Effector memory CD8-positive, alpha-beta T cell (primary cell): Measurements from ENCODE around the gene AFF3.

ENCODE experiments used
- ATAC-seq: fragments of 150-1000 bp; cut with Tn5 transposase; replicated peaks from 2 replicates; pipeline ENCODE4 v1.10.0; 2021; ENCODE audit warnings: mild to moderate bottlenecking, moderate library complexity
- DNase-seq, 3 experiments: peaks; one replicate each; pipeline ENCODE4 v3.0.0; 2021
- H3K27ac Mint-ChIP-seq, 2 donors: one replicate each; pipeline ENCODE4 v1.8.0; 2022; ENCODE audit warnings: mild to moderate bottlenecking in 2 of 2, mixed read lengths in 2 of 2, moderate library complexity in 2 of 2
- H3K27me3 Mint-ChIP-seq, 2 donors: one replicate each; pipeline ENCODE4 v1.8.0; 2022; ENCODE audit warnings: mixed read lengths in 2 of 2
- H3K36me3 Mint-ChIP-seq: one replicate; pipeline ENCODE4 v1.8.0; 2022; ENCODE audit warnings: mild to moderate bottlenecking, moderate library complexity, mixed read lengths; ENCODE audit not compliant: insufficient read depth
- H3K4me1 Mint-ChIP-seq, 2 donors: one replicate each; pipeline ENCODE4 v1.8.0; 2022; ENCODE audit warnings: low read depth in 2 of 2, mixed read lengths in 2 of 2
- H3K4me3 Mint-ChIP-seq, 2 donors: one replicate each; pipeline ENCODE4 v1.8.0; 2022; ENCODE audit warnings: mild to moderate bottlenecking in 2 of 2, mixed read lengths in 2 of 2, moderate library complexity in 2 of 2
- H3K9me3 Mint-ChIP-seq, 2 donors: one replicate each; pipeline ENCODE4 v1.8.0; 2022; ENCODE audit warnings: mixed read lengths in 2 of 2

Gene AFF3

DNA sequence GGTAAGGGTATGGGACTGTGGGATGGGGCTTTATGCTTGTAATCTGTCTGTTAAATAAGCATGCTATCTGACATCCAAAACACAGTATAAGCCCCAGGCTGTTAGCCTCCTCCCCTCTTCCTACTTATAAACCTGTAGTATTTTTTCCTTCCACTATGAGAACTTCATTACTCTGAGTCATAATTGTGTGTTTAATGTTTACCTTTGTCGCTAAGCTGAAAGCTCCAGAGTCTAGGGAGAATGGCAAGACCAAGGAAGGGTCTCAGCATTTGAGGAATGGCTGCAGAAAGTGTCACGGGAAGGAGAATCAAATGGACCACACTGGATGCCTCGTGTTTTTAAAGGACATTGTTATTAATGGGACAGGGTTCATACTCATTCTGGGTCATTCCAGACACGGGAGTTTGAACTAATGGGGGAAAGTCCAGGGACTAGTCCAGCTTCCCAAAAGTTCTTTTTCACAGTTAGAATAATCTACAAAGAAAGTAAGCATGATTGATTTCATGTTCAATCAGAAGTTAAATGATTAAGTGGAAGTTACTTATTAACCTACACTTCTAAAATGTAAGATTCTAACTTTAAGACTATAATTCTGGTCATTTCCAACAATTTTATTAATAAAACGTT is 292.2 kb downstream of the AFF3 start:
- no peaks in the 10 kb centered on the region for H3K36me3 Mint-ChIP-seq
- no peak overlapping the region for H3K27ac Mint-ChIP-seq
- no peaks in the 10 kb centered on the region for H3K4me1 Mint-ChIP-seq
- H3K4me3 Mint-ChIP-seq, result no peak overlapping the region
- no peak for ATAC-seq
- DNase-seq, result no peak
- peaks cover 10 to 14% of the 10 kb centered on the region in 2 donors for H3K27me3 Mint-ChIP-seq
- H3K9me3 Mint-ChIP-seq, result no peaks in the 10 kb centered on the region

DNA sequence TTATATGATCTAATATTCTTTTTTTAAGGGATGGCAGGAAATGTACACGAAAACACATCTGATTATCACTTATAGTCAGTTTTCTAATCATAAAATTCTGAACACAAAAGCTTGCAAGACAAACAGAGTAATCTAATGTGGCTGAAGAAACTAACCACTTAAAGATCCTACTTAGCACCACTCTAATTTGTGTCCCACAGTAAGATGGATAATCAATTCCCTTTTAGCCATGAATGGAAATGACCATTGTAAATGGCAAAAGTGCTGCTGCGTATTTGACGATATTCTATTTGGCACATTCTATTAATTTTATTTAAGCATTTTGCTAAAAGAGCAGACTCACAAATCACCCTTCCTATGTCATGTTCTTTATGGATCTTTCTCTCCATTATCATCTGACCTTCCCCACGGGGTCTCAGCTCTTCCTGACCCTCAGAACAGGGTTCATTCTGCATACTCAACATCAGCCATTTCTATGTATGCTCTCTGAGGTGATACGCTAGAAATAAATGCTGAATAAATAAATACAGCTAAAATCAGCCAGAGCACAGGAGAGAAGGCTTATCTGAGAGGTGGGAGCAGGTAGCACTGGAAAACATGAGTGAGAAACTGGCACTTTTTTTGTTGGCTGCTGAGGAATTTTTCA is 295.8 kb downstream of the AFF3 start:
- DNase-seq, result no peak
- no peak for ATAC-seq
- Mint-ChIP-seq H3K36me3 (no peaks in the 10 kb centered on the region), H3K4me3 (no peak overlapping the region), H3K27ac (no peak overlapping the region), H3K9me3 (no peaks in the 10 kb centered on the region), H3K4me1 (no peaks in the 10 kb centered on the region), H3K27me3 (peaks cover 5 to 20% of the 10 kb centered on the region in 2 donors)

DNA sequence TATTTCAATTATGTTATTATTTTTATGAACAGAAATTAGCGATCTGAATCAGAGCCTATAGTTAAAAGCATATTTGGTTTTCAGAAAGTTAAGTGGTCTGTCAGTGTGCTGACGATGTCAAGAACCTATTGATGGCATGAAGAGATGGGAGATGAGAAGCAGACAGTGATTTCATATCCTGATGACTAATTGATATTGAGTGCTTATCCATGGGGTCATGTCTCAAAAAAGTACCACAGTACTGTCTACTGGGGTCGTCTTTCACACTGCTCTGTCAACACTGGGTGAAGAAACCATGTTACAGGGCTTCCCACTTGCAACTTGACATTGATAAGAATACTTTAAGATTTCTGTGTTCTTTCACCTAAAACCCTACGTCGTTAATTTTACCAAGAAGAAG is 297.1 kb downstream of the AFF3 start:
- no peak overlapping the region for H3K4me3 Mint-ChIP-seq
- H3K27ac Mint-ChIP-seq, result no peak overlapping the region
- H3K9me3 Mint-ChIP-seq, result no peaks in the 10 kb centered on the region
- H3K4me1 Mint-ChIP-seq, result no peaks in the 10 kb centered on the region
- H3K27me3 Mint-ChIP-seq, result peaks cover 5 to 20% of the 10 kb centered on the region in 2 donors
- ATAC-seq, result no peak
- no peak for DNase-seq
- no peaks in the 10 kb centered on the region for H3K36me3 Mint-ChIP-seq

DNA sequence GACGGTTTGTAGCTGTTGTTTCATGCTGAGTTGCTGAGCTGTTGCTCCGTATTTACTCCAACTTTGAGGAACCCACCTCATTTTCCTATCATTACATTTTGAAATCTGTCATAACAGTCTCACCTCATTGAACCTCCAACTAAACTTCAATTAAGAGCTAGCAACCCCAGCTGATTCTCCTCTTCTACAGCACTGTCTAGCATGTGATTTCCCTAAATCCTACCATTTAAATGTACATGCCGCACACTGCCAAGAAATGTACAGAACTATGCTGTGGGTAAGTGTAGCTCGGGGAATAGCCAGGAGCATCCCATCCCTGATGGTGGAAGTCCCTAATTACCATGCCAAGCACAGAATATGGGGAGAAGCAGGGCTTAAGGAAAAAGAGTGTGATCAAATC is 299.9 kb downstream of the AFF3 start:
- ATAC-seq, result no peak
- no peaks in the 10 kb centered on the region for H3K36me3 Mint-ChIP-seq
- no peak for DNase-seq
- no peak overlapping the region for H3K4me3 Mint-ChIP-seq
- H3K9me3 Mint-ChIP-seq, result no peaks in the 10 kb centered on the region
- H3K27me3 Mint-ChIP-seq, result peaks cover 0 to 7% of the 10 kb centered on the region in 2 donors
- H3K27ac Mint-ChIP-seq, result no peak overlapping the region
- H3K4me1 Mint-ChIP-seq, result no peaks in the 10 kb centered on the region

DNA sequence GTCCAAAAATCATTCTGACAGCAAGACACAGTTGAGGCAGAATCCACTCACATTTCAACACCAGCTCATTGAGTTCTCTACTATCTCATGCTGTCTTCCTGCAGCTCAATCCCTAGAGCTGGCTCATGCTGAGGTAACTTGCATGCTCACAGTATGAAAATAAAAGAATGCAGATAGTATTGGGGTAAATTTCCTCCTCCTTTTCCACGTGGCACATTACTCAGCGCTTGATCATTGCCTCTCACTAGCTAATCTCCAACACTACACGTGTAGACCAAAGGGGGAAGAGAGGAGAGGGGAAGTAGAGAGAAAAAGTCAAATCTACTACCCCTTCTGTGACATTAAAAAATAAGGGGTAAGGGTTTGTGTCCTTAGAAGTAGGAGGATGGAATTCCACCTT is 300.6 kb downstream of the AFF3 start:
- DNase-seq, result no peak
- no peaks in the 10 kb centered on the region for H3K9me3 Mint-ChIP-seq
- H3K4me3 Mint-ChIP-seq, result no peak overlapping the region
- H3K27ac Mint-ChIP-seq, result no peak overlapping the region
- peaks cover 0 to 6% of the 10 kb centered on the region in 2 donors for H3K27me3 Mint-ChIP-seq
- ATAC-seq, result no peak
- no peaks in the 10 kb centered on the region for H3K36me3 Mint-ChIP-seq
- H3K4me1 Mint-ChIP-seq, result no peaks in the 10 kb centered on the region

DNA sequence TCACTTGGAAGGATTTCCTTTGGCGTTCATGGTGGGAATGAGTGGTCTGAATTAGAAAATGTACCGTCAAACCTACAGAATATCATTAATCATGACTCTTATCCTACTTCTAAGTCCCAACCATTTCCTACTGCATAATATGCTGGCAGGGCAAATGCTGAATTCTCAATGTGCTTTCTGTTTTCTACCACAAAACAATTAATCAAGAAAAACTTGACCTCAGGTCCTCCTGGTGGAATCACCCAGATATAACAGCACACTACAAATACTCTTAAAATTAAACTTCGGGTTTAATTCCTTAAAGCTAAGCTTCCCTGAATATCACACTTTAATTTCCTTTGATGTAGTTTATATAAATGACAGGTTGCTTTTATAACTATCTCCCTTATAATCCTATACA is 301.6 kb downstream of the AFF3 start:
- H3K4me3 Mint-ChIP-seq, result no peak overlapping the region
- no peaks in the 10 kb centered on the region for H3K4me1 Mint-ChIP-seq
- no peaks in the 10 kb centered on the region for H3K9me3 Mint-ChIP-seq
- no peak for DNase-seq
- H3K27me3 Mint-ChIP-seq, result peaks cover 0 to 6% of the 10 kb centered on the region in 2 donors
- no peak for ATAC-seq
- H3K36me3 Mint-ChIP-seq, result no peaks in the 10 kb centered on the region
- no peak overlapping the region for H3K27ac Mint-ChIP-seq

DNA sequence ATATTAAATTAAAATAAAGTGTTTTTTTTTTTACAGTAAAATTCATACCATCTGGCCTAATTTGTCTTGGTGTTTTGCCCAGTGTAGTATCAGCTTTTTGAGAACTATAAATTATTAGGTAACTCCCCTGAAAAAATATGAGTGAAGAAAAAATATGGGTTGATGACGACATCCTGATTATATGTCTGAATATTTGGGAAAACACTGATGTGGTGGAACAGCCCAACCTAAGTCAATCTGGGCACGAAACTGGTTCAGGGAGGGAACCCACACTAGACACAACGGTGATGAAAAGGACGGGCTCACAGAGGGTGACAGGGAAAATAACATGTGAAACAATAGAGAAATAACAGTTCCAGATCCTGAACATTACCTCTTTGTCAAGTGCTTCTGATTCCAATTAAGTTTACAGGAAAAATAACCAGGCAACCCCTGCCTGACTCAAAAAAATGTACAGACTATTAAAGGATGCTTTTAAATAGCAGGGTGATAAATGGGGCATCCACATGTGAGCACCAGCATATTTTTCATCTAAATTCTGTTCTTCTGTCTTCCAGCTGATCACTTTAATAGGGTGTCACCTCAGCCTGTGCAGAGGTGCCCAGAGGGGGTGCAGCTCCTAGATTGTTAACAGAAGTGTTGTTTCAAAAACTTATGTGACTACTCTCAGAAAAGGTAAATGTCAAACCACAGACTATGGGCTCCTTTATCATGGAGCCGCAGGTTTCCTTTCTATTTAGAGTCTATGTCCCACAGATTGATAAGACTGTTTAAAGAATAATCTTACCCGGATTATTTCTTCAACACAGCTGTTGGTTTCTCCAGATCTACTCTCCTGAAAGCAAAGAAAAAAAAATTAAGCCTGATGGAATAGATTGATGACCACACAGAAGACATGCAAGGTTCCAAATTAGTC is 305.4 kb downstream of the AFF3 start:
- no peaks in the 10 kb centered on the region for H3K4me1 Mint-ChIP-seq
- peaks cover 6 to 9% of the 10 kb centered on the region in 2 donors for H3K27me3 Mint-ChIP-seq
- H3K27ac Mint-ChIP-seq, result no peak overlapping the region
- no peak overlapping the region for H3K4me3 Mint-ChIP-seq
- H3K9me3 Mint-ChIP-seq, result no peaks in the 10 kb centered on the region
- ATAC-seq, result no peak
- H3K36me3 Mint-ChIP-seq, result no peaks in the 10 kb centered on the region
- no peak for DNase-seq

DNA sequence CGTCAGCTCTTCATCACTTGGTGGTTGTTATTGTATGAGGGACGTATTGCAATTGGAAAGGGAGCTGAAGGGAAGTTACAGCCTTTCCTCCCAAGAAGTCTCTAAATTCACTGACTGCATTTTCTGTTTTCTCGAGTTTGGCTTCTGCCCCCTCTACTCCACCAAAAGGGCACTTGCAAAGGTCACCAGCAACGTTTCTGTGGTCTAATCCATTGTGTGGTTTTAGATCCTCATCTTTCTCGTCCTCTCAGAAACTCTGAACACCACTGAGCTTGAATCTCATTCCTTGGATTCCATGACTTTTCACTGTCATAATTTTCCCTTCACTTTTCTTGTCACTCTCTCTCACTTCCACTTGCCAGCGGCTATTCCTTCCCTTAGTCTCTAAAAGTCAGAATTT is 308.0 kb downstream of the AFF3 start:
- Mint-ChIP-seq H3K4me1 (no peaks in the 10 kb centered on the region), H3K4me3 (no peak overlapping the region), H3K27ac (no peak overlapping the region), H3K27me3 (peaks cover 6 to 9% of the 10 kb centered on the region in 2 donors), H3K9me3 (no peaks in the 10 kb centered on the region), H3K36me3 (no peaks in the 10 kb centered on the region)
- ATAC-seq (no peak), DNase-seq (no peak)

DNA sequence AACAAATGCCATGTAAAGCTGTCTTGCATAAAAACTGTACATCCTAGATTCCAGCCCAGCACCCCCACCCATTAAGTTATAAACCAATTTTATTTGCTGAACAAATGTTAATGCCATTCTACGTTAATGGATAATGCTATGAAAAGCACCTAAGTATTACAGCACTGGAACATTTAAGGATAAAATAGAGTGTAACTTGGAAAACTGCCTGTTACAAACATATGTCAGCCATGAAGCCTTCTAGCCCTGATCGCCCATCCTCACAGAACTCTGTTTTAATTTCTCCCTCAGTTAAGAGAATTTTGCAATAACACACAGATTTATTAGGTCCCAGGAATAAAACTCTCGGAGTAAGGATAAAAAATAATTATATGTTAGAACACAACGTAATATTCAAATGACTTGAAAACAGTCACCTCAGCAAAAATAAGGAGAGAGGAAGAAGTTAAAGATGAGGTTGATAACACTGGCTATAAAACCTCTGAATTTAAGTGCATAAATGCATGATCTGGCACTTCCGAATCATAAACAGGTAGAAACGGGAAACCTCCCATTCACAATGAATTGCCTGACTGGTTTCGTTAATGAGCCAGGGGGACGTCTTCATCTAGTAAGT is 308.7 kb downstream of the AFF3 start:
- no peak overlapping the region for H3K4me3 Mint-ChIP-seq
- H3K4me1 Mint-ChIP-seq, result no peaks in the 10 kb centered on the region
- H3K36me3 Mint-ChIP-seq, result no peaks in the 10 kb centered on the region
- H3K27me3 Mint-ChIP-seq, result peaks cover 6 to 9% of the 10 kb centered on the region in 2 donors
- DNase-seq (no peak), ATAC-seq (no peak)
- no peak overlapping the region for H3K27ac Mint-ChIP-seq
- H3K9me3 Mint-ChIP-seq, result no peaks in the 10 kb centered on the region

DNA sequence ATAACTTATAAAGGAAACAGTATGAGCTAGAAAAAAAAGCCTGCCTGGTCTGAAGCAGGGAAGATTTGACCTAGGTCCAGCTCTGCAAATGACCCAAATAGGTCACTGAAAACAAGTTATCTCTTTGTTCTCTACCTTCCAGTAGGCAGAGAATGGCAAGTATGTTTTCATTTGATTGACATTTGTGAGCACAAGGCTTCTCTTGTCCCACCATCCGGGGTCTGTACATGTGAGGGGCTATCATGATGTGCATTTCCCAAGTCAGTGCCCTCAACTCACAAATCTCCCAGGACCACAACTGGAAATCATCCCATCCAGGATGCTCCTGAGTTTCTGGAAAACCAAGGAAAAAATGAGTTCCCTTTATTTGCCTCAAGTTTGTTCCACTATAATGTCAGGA is 309.5 kb downstream of the AFF3 start:
- ATAC-seq (no peak), DNase-seq (no peak)
- H3K27me3 Mint-ChIP-seq, result peaks cover 6 to 9% of the 10 kb centered on the region in 2 donors
- no peaks in the 10 kb centered on the region for H3K4me1 Mint-ChIP-seq
- no peak overlapping the region for H3K27ac Mint-ChIP-seq
- H3K36me3 Mint-ChIP-seq, result no peaks in the 10 kb centered on the region
- no peaks in the 10 kb centered on the region for H3K9me3 Mint-ChIP-seq
- H3K4me3 Mint-ChIP-seq, result no peak overlapping the region

DNA sequence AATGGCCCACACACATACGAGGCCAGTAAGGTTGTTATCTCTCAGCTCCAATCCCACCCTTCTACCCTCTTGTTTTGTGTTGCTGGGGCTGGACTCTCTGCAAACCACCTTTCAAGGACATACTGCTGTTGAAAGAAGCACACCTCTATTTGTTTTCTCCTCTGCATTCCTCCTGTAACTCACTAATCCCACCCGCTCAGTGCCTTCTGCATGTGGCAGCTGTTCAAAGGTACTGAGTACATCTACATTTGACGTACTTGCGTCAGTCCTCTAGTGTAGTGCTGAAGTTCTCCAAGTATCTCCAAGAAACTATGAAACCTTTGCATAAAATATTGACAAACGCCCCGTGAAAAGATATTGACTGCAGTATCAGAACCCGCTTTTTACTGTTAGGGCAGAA is 310.6 kb downstream of the AFF3 start:
- no peaks in the 10 kb centered on the region for H3K4me1 Mint-ChIP-seq
- no peak overlapping the region for H3K27ac Mint-ChIP-seq
- no peak for DNase-seq

DNA sequence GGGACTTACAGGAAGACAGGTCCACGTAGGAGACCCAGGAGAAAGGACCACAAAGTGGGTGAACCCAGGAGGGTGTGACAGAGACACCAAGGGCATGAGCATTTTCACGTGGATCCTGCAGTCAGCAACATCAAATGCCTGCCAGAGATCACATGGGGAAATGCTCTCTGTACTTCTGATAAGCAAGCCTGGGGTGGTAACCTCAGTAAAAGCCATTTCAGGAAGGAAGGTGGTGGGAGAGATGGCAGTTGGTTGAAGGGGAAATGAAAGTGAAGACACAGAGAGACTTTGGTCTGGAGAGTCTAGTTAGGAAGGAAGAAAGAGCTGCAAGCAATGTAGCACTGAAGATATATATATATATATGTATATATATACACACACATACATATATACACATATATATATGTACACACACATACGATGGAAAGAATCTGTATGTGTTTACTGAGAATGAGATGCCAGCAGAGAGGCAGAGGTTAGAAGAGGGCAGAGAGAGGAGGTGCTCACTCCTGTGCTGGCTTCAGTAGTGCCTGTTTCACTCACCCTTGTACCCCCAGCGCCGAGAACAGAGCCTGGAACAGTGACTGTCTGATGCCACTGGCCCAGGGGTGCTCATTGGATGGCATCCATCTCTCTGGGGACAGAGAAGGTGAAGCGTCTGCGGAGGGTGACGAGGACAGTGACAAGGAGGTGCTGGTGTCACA is 314.9 kb downstream of the AFF3 start:
- peak; percentile 16 for ATAC-seq

More for the DNA sequence above, 310.6 kb downstream of the AFF3 start:
- H3K27me3 Mint-ChIP-seq, result peaks cover 9 to 14% of the 10 kb centered on the region in 2 donors
- no peaks in the 10 kb centered on the region for H3K9me3 Mint-ChIP-seq
- H3K4me3 Mint-ChIP-seq, result no peak overlapping the region
- H3K36me3 Mint-ChIP-seq, result no peaks in the 10 kb centered on the region
- no peak for ATAC-seq

DNA sequence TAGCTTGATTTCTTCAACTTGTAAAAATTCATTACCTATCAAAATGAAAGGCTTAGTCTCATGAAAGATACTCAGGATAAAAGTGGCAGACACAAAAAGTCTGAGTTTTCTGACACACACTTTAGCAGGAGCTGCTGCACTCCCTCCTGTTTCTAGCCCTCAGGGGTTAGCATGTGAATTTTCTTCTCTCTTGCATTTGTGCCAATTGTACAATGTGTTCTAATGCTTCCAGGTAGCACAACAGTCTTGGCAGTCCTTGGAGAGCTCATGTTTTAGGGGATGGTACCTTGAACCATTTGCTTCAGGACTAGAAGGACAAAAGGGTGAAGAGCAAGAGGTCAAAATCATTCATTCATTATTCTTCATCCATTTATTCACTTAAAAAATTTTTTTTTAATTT is 316.8 kb downstream of the AFF3 start:
- H3K4me3 Mint-ChIP-seq, result no peak overlapping the region
- H3K27me3 Mint-ChIP-seq, result peaks cover 9 to 12% of the 10 kb centered on the region in 2 donors
- H3K27ac Mint-ChIP-seq, result no peak overlapping the region
- no peaks in the 10 kb centered on the region for H3K4me1 Mint-ChIP-seq
- ATAC-seq (no peak), DNase-seq (no peak)
- H3K36me3 Mint-ChIP-seq, result no peaks in the 10 kb centered on the region
- no peaks in the 10 kb centered on the region for H3K9me3 Mint-ChIP-seq

More for the DNA sequence above, 314.9 kb downstream of the AFF3 start:
- H3K9me3 Mint-ChIP-seq, result no peaks in the 10 kb centered on the region
- no peak overlapping the region for H3K4me3 Mint-ChIP-seq
- no peaks in the 10 kb centered on the region for H3K4me1 Mint-ChIP-seq
- H3K27me3 Mint-ChIP-seq, result peaks cover 9 to 12% of the 10 kb centered on the region in 2 donors
- no peaks in the 10 kb centered on the region for H3K36me3 Mint-ChIP-seq
- DNase-seq, result no peak
- H3K27ac Mint-ChIP-seq, result no peak overlapping the region
